Lower leg skin (tissue), 3 donors: Measurements from ENCODE around the gene CCT4.

Experiments used
- CTCF ChIP-seq, 3 donors: fragments of 450-650 bp; IDR thresholded peaks; one replicate each; pipeline ENCODE4 v1.5.1; 2016; ENCODE audit warnings: antibody characterized with exemption in 3 of 3, mild to moderate bottlenecking in 3 of 3, moderate library complexity in 2 of 3
- POLR2A ChIP-seq, 2 donors: fragments of 450-650 bp; IDR thresholded peaks; one replicate each; pipeline ENCODE4 v1.6.1; 2016 to 2017; ENCODE audit warnings: antibody characterized with exemption in 2 of 2, mild to moderate bottlenecking in 1 of 2, moderate library complexity in 1 of 2

GRCh38 chr2:61832183-61832841, 56.1 kb downstream of the CCT4 start:
- TF ChIP-seq CTCF (IDR thresholded peaks at IDR 0.05) (no peak), POLR2A (IDR thresholded peaks at IDR 0.05) (no peak)
